PFSK-1 (cell line): ENCODE data around the gene PRSS21.

Experiments used
- FOXP2 ChIP-seq: optimal IDR thresholded peaks from 2 replicates; pipeline ENCODE3; 2011; ENCODE audit warnings: borderline replicate concordance, control low read depth, inconsistent platforms; ENCODE audit not compliant: insufficient read depth; ENCODE audit errors: extremely low read length, extremely low read depth
- POLR2AphosphoS5 ChIP-seq: IDR thresholded peaks from 2 replicates; pipeline ENCODE4 v1.6.1; 2012; ENCODE audit warnings: low read depth, mild to moderate bottlenecking, control low read depth, low read length, moderate library complexity
- SIN3A ChIP-seq: IDR thresholded peaks from 2 replicates; pipeline ENCODE4 v1.6.1; 2012; ENCODE audit warnings: mild to moderate bottlenecking, low read length, moderate library complexity, borderline replicate concordance; ENCODE audit not compliant: insufficient read depth
- TAF1 ChIP-seq: IDR thresholded peaks from 2 replicates; pipeline ENCODE4 v1.6.1; 2012; ENCODE audit warnings: low read length, control low read depth, borderline replicate concordance; ENCODE audit not compliant: insufficient read depth
- TF ChIP-seq, protein P1 (sequence below), 2 experiments: IDR thresholded peaks; 2 replicates each; pipeline versions ENCODE4 v1.6.1 to v1.8.0; 2011 to 2012; ENCODE audit warnings: low read depth in 2 of 2, low read length in 2 of 2, control low read depth in 1 of 2, inconsistent platforms in 1 of 2, mild to moderate bottlenecking in 1 of 2, moderate library complexity in 1 of 2; ENCODE audit not compliant: insufficient read depth in 1 of 2

PRSS21 gene

DNA sequence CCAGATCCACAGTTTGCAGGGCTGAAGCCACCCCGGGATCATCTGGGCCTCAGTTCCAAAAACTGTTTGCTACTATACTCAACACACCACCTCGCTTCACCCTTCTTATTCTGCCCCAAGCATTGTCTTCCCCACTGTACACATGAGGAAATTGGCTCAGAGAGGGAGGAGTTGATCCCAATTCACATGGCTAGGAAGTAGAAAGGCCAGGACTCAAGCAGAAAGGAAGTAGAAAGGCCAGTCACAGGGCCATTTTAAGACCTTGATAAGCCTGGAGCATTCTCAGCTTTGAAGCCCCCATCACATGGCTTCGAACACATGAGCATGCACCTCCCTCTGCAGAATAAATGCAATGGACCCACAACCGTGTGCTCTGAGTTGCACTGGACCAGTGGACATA, 48.6 kb downstream of the PRSS21 start:
- TF ChIP-seq SIN3A = no peak

DNA sequence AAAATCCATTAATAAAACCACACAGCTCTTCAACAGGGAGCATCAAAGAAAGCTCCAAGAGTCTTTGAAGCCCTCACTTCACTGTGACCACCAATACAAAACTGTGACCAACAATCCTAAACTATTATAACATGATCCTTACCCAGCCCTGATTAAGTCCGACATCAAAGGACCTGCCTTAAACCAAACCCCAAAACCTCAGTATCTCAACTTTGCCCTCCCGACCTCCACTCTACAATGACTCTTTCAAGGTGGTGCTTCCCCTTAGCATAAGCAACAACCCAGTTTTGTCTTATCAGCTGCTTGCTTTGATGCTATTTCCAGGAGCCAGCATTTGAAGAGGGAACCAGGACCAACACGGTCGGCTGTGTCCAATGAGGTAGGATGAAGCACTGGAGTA, 49.4 kb downstream of the PRSS21 start:
- no peak for TF ChIP-seq POLR2AphosphoS5
- TF ChIP-seq SIN3A = no peak

DNA sequence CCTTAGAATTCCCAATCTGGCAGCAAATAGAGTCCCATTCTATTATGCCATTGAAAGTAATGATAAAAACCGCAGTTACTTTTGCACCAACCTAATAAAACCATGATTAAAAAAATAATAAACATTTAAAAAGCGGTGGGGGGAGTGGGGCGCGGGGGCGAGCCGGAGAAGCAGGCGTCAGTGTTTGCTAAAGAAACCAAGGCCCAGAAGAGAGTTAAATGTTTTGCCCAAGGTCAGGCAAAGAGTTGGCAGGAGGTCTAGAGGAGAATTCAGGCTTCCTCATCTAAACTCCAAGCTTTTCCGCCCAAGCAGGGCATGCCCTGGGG, 50.6 kb downstream of the PRSS21 start:
- TF ChIP-seq FOXP2 (no peak), TAF1 (no peak), SIN3A (no peak)
- TF ChIP-seq, protein P1, sequence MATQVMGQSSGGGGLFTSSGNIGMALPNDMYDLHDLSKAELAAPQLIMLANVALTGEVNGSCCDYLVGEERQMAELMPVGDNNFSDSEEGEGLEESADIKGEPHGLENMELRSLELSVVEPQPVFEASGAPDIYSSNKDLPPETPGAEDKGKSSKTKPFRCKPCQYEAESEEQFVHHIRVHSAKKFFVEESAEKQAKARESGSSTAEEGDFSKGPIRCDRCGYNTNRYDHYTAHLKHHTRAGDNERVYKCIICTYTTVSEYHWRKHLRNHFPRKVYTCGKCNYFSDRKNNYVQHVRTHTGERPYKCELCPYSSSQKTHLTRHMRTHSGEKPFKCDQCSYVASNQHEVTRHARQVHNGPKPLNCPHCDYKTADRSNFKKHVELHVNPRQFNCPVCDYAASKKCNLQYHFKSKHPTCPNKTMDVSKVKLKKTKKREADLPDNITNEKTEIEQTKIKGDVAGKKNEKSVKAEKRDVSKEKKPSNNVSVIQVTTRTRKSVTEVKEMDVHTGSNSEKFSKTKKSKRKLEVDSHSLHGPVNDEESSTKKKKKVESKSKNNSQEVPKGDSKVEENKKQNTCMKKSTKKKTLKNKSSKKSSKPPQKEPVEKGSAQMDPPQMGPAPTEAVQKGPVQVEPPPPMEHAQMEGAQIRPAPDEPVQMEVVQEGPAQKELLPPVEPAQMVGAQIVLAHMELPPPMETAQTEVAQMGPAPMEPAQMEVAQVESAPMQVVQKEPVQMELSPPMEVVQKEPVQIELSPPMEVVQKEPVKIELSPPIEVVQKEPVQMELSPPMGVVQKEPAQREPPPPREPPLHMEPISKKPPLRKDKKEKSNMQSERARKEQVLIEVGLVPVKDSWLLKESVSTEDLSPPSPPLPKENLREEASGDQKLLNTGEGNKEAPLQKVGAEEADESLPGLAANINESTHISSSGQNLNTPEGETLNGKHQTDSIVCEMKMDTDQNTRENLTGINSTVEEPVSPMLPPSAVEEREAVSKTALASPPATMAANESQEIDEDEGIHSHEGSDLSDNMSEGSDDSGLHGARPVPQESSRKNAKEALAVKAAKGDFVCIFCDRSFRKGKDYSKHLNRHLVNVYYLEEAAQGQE (IDR thresholded peaks at IDR 0.05; ENCODE audit: insufficient read depth in 1 of 2, low read depth in 2 of 2, low read length in 2 of 2) = no peak

DNA sequence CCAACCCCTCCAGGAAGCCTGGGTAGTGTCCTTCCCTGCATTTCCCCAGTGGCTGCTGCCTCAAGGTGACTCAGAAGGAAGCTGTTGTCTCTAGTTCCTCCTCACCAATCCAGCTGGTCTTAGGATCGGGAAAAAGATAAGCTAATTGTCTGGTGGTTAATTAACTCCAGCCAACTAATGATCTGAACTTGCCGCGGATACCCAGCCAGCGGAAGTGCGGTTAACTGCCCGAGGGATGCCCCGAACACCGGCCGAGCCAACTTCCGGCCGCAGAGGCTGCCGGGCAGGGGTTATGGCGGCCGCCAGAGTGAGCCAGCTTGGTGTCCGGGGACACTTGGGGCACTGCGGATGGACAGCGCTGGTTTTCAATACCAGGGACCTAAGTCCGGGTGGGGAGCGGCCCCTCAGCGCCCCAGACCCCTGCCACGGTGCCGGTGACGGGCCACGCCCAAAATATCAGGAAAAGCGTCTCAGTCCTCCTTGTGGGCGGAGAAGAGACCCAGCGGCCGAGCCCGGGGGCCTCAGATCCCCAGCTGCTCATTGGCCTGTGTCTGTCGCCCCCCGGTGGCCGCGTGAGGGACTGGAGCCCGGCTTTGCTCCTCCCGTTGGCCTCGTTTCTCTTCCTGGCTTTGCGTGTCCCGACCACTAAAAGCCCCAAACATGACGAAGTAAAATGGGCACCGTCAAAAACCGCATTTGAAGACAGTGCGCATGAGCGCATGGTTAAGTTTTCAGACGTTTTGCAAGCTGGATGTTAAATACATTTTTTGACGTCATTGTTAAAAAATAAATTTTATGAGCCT, 51.2 kb downstream of the PRSS21 start:
- TF ChIP-seq POLR2AphosphoS5 (peak; percentile 80), TAF1 (peak; percentile 76; the same call in 1 of the 2 replicates), FOXP2 (peak; percentile 8), SIN3A (0 out of 2 replicates have a peak, but pooled peaks have one; percentile 11)
- TF ChIP-seq, protein P1 (IDR thresholded peaks at IDR 0.05; ENCODE audit: insufficient read depth in 1 of 2, low read depth in 2 of 2, low read length in 2 of 2) = peak; percentile 23 to 67; a peak in 2 of 4 replicates
